Subcutaneous adipose tissue (tissue), 4 donors: ENCODE data around the gene ATOH7. TPM values are rescaled to one million over a fixed set of nuclear protein-coding genes. Genes with fewer than 3 reads are reported as not detected.

Experiments
- CTCF ChIP-seq: fragments of 450-650 bp; IDR thresholded peaks from one replicate; pipeline ENCODE4 v1.5.1; 2016; ENCODE audit warnings: low read depth, mild to moderate bottlenecking, control low read depth, antibody characterized with exemption, moderate library complexity
- total RNA-seq, 4 donors: library from RNA; depleted of rRNA; stranded (reverse); fragments of >200 nt; gene quantifications; one replicate each; pipeline ENCODE4 v1.1.0, GENCODE V29; 2016

Gene ATOH7
- total RNA-seq, 4 donors from 2014 or later = not detected

- TF ChIP-seq CTCF = no peak
These were observed 19.1 kb downstream of the ATOH7 start for GRCh38 chr10:68212721-68213352.

- TF ChIP-seq CTCF = no peak
These were observed 20.2 kb downstream of the ATOH7 start for GRCh38 chr10:68211669-68212068.

- no peak for TF ChIP-seq CTCF
These were observed 23.4 kb downstream of the ATOH7 start for GRCh38 chr10:68208424-68209042.

GRCh38 chr10:68202960-68203353 is 29.0 kb downstream of the ATOH7 start:
- no peak for TF ChIP-seq CTCF

GRCh38 chr10:68196701-68197100 is 35.2 kb downstream of the ATOH7 start:
- no peak for TF ChIP-seq CTCF

GRCh38 chr10:68194290-68194689 is 37.6 kb downstream of the ATOH7 start:
- no peak for TF ChIP-seq CTCF

GRCh38 chr10:68192113-68192512 is 39.8 kb downstream of the ATOH7 start:
- TF ChIP-seq CTCF = no peak
